ENCODE results near the gene SERPINA4. TPM values are rescaled to one million over a fixed set of nuclear protein-coding genes. Genes with fewer than 3 reads are reported as not detected.

Gene SERPINA4
- total and polyA plus RNA-seq, 2 experiments from 2014 or later: not detected

- TF ChIP-seq, protein P1, sequence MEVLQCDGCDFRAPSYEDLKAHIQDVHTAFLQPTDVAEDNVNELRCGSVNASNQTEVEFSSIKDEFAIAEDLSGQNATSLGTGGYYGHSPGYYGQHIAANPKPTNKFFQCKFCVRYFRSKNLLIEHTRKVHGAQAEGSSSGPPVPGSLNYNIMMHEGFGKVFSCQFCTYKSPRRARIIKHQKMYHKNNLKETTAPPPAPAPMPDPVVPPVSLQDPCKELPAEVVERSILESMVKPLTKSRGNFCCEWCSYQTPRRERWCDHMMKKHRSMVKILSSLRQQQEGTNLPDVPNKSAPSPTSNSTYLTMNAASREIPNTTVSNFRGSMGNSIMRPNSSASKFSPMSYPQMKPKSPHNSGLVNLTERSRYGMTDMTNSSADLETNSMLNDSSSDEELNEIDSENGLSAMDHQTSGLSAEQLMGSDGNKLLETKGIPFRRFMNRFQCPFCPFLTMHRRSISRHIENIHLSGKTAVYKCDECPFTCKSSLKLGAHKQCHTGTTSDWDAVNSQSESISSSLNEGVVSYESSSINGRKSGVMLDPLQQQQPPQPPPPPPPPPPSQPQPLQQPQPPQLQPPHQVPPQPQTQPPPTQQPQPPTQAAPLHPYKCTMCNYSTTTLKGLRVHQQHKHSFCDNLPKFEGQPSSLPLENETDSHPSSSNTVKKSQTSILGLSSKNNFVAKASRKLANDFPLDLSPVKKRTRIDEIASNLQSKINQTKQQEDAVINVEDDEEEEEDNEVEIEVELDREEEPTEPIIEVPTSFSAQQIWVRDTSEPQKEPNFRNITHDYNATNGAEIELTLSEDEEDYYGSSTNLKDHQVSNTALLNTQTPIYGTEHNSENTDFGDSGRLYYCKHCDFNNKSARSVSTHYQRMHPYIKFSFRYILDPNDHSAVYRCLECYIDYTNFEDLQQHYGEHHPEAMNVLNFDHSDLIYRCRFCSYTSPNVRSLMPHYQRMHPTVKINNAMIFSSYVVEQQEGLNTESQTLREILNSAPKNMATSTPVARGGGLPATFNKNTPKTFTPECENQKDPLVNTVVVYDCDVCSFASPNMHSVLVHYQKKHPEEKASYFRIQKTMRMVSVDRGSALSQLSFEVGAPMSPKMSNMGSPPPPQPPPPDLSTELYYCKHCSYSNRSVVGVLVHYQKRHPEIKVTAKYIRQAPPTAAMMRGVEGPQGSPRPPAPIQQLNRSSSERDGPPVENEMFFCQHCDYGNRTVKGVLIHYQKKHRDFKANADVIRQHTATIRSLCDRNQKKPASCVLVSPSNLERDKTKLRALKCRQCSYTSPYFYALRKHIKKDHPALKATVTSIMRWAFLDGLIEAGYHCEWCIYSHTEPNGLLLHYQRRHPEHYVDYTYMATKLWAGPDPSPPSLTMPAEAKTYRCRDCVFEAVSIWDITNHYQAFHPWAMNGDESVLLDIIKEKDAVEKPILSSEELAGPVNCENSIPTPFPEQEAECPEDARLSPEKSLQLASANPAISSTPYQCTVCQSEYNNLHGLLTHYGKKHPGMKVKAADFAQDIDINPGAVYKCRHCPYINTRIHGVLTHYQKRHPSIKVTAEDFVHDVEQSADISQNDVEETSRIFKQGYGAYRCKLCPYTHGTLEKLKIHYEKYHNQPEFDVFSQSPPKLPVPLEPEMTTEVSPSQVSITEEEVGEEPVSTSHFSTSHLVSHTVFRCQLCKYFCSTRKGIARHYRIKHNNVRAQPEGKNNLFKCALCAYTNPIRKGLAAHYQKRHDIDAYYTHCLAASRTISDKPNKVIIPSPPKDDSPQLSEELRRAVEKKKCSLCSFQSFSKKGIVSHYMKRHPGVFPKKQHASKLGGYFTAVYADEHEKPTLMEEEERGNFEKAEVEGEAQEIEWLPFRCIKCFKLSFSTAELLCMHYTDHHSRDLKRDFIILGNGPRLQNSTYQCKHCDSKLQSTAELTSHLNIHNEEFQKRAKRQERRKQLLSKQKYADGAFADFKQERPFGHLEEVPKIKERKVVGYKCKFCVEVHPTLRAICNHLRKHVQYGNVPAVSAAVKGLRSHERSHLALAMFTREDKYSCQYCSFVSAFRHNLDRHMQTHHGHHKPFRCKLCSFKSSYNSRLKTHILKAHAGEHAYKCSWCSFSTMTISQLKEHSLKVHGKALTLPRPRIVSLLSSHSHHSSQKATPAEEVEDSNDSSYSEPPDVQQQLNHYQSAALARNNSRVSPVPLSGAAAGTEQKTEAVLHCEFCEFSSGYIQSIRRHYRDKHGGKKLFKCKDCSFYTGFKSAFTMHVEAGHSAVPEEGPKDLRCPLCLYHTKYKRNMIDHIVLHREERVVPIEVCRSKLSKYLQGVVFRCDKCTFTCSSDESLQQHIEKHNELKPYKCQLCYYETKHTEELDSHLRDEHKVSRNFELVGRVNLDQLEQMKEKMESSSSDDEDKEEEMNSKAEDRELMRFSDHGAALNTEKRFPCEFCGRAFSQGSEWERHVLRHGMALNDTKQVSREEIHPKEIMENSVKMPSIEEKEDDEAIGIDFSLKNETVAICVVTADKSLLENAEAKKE (CRISPR knock-in tag; IDR thresholded peaks at IDR 0.05): no peak
- TF ChIP-seq ZNF331 (CRISPR knock-in tag; IDR thresholded peaks at IDR 0.05; ENCODE audit: low read depth): no peak
- no peak for TF ChIP-seq REST (IDR thresholded peaks at IDR 0.05; ENCODE audit: unreplicated experiment)
- TF ChIP-seq, protein P2, sequence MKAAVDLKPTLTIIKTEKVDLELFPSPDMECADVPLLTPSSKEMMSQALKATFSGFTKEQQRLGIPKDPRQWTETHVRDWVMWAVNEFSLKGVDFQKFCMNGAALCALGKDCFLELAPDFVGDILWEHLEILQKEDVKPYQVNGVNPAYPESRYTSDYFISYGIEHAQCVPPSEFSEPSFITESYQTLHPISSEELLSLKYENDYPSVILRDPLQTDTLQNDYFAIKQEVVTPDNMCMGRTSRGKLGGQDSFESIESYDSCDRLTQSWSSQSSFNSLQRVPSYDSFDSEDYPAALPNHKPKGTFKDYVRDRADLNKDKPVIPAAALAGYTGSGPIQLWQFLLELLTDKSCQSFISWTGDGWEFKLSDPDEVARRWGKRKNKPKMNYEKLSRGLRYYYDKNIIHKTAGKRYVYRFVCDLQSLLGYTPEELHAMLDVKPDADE (IDR thresholded peaks at IDR 0.05): no peak
- TF ChIP-seq JUNB (IDR thresholded peaks at IDR 0.05; ENCODE audit: unreplicated experiment): no peak
Measured at GRCh38 chr14:94611179-94611578, 49.9 kb downstream of the SERPINA4 start (continued).

Measured in GM23338 (cell line).